Right lobe of liver (tissue), 6 donors: ENCODE data around the gene CDX4. TPM values are rescaled to one million over a fixed set of nuclear protein-coding genes. Genes with fewer than 3 reads are reported as not detected.
A peak's percentile ranks its signal among the peaks of the same experiment; 100 is the strongest.

Experiments
- ATAC-seq, 4 donors: fragments of 200-7000 bp; cut with Tn5 transposase; one replicate each; pipeline ENCODE4 v1.9.1; 2020; ENCODE audit warnings: mild to moderate bottlenecking in 4 of 4, moderate library complexity in 4 of 4
- DNase-seq, 3 donors: peaks; one replicate each; pipeline ENCODE4 v3.0.0-alpha.2; 2020
- H3K27ac ChIP-seq, 3 donors: fragments of 200-600 bp; one replicate each; pipeline ENCODE4 v1.8.0; 2022
- H3K27me3 ChIP-seq, 2 donors: fragments of 200-600 bp; one replicate each; pipeline ENCODE4 v1.8.0; 2022
- H3K36me3 ChIP-seq, 4 donors: fragments of 200-600 bp; sonication (generic) in 1 of 4; one replicate each; pipeline versions ENCODE4 v1.5.1 to v1.8.0; 2017 to 2022; ENCODE audit warnings: control low read depth in 1 of 4
- H3K4me1 ChIP-seq, 4 donors: fragments of 200-600 bp; sonication (generic) in 1 of 4; one replicate each; pipeline versions ENCODE4 v1.5.1 to v1.8.0; 2017 to 2022; ENCODE audit warnings: control low read depth in 1 of 4
- H3K4me3 ChIP-seq, 3 donors: fragments of 200-600 bp; one replicate each; pipeline ENCODE4 v1.8.0; 2022
- H3K9me3 ChIP-seq, 4 donors: fragments of 200-600 bp; sonication (generic) in 1 of 4; one replicate each; pipeline versions ENCODE4 v1.5.1 to v1.8.0; 2017 to 2022; ENCODE audit warnings: control low read depth in 1 of 4
- CTCF ChIP-seq, 4 donors: fragments of 200-600 bp in 3 of 4; fragments of 450-650 bp in 1 of 4; IDR thresholded peaks; one replicate each; pipeline versions ENCODE4 v1.5.1 to v1.8.0; 2016 to 2022; ENCODE audit warnings: antibody characterized with exemption in 4 of 4, mild to moderate bottlenecking in 2 of 4
- POLR2A ChIP-seq: fragments of 450-650 bp; IDR thresholded peaks from one replicate; pipeline ENCODE4 v1.6.1; 2017; ENCODE audit warnings: antibody characterized with exemption, mild to moderate bottlenecking
- WGBS: methylation state at CpG from one replicate; pipeline ENCODE4 v1.1.6; 2018; ENCODE audit warnings: low coverage, low lambda C conversion rate; ENCODE audit not compliant: insufficient coverage; ENCODE audit errors: missing lambda C conversion rate; 5-methylcytosine and 5-hydroxymethylcytosine counted together
- intact Hi-C, 2 donors: fragments of 100-400 bp; cut with DNase I; formaldehyde crosslinking; loops; one replicate each; pipeline versions ENCODE4 v1.11.2 to v1.14.1; 2022
- total RNA-seq, 6 experiments: library from RNA; depleted of rRNA in 2 of 6; stranded (reverse); fragments of >200 nt in 2 of 6; fragmentation: NEBNext Ultra II Directional in 3 of 6; extraction: Animal tissue kit (Norgen Biotek cat#: 25700) in 3 of 6; gene quantifications; one replicate each; pipeline versions ENCODE4 v1.1.0 to v1.2.4, GENCODE V29; 2016 to 2023
- donor health status: DM: no; HTN: yes; CAD: no.
- donor health status: DM: no; HTN: no; CAD: no.
- donor health status: DM: no; HTN: no; CAD: no.
- donor health status: DM: no; HTN: yes; CAD: no.
- donor health status: DM: no; HTN: yes; CAD: no.

The CDX4 gene
- total RNA-seq, 6 experiments from 2014 or later = not detected

DNA sequence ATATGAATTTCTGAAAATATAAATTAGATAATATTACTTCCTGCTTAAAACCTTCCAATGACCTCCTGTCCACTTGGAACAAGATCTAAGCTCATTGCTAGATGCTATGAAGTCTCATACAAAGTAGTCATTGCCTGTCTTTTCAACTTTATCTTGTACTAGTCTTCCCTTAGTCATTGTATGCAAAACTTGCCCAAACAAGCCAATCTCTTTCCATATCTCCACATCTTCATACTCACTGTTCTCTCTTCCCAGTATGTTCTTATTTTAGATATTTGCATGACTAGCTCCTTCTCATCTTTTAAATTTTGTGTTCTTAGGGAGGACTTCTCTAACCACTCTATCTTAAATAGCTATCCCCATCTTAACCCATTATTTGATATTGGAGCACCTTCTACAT, 33.9 kb upstream of the CDX4 start:
- no peak overlapping the region for H3K27ac ChIP-seq
- no peaks in the 10 kb centered on the region for H3K27me3 ChIP-seq
- no peaks in the 10 kb centered on the region for H3K4me1 ChIP-seq
- intact Hi-C loops = no loop called here
- H3K4me3 ChIP-seq = no peak overlapping the region
- no peak for ATAC-seq
- no peaks in the 10 kb centered on the region for H3K9me3 ChIP-seq
- no peak for DNase-seq
- H3K36me3 ChIP-seq = no peaks in the 10 kb centered on the region
- TF ChIP-seq POLR2A (no peak), CTCF (IDR thresholded peaks at IDR 0.05) (no peak)

DNA sequence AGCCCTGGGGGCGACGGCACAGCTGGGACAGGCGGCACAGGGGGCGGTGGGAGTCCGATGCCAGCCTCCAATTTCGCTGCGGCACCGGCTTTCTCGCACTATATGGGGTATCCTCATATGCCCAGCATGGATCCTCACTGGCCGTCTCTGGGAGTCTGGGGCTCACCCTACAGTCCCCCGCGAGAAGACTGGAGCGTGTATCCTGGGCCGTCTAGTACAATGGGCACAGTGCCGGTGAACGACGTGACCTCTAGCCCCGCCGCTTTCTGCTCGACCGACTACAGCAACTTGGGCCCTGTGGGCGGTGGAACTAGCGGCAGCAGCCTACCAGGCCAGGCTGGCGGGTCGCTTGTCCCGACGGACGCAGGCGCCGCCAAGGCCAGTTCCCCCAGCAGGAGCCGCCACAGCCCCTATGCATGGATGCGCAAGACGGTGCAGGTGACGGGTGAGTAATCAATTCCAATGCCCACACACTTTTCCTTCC, 500 bp downstream of the CDX4 start:
- Histone ChIP-seq H3K4me1 (no peaks in the 10 kb centered on the region), H3K27me3 (peaks cover 0 to 18% of the 10 kb centered on the region in 2 donors), H3K9me3 (no peaks in the 10 kb centered on the region), H3K36me3 (no peaks in the 10 kb centered on the region), H3K4me3 (no peak overlapping the region), H3K27ac (no peak overlapping the region)
- DNase-seq (peak in 1 of 3 donors; percentile 45), ATAC-seq (no peak)
- intact Hi-C loops = no loop called here
- TF ChIP-seq CTCF (IDR thresholded peaks at IDR 0.05) = no peak
- TF ChIP-seq POLR2A = no peak
- WGBS = 35% methylated on average over 8 of the region's 34 CpGs

DNA sequence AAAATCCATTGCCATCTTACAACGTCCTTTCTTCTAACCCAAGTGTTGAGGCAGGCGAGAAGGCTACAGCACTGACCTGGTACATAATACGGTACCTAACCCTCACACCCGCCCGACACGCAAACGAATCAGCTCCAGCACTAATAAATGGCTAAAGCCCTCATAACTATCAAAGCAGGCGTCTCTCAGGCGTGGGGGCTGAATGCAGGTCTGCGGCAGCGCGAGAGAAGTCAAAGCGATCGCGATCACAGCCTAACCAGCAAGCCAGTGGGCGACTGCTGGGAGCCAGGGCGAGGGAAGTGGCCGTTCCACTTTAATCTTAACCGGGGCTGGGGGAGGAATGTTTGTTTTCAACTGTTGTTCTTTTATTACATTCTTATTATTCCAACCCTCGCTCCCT, 1.5 kb downstream of the CDX4 start:
- ATAC-seq = no peak
- no peak for DNase-seq
- Histone ChIP-seq H3K27me3 (peaks cover 0 to 18% of the 10 kb centered on the region in 2 donors), H3K27ac (no peak overlapping the region), H3K4me3 (no peak overlapping the region), H3K36me3 (no peaks in the 10 kb centered on the region), H3K4me1 (no peaks in the 10 kb centered on the region), H3K9me3 (no peaks in the 10 kb centered on the region)
- TF ChIP-seq CTCF (IDR thresholded peaks at IDR 0.05) (no peak), POLR2A (no peak)
- 28% methylated on average over 12 of the region's 20 CpGs for WGBS
- intact Hi-C loops = no loop called here

GRCh38 chrX:73455171-73455570, 8.3 kb downstream of the CDX4 start:
- intact Hi-C loops = no loop called here
- no peak overlapping the region for H3K27ac ChIP-seq
- H3K4me3 ChIP-seq = no peak overlapping the region
- no peaks in the 10 kb centered on the region for H3K27me3 ChIP-seq
- no peaks in the 10 kb centered on the region for H3K36me3 ChIP-seq
- ATAC-seq (peak in 2 of 4 donors; percentile 68 to 71), DNase-seq (no peak)
- 0% methylated on average over 1 of the region's 1 CpG for WGBS
- TF ChIP-seq POLR2A (no peak), CTCF (IDR thresholded peaks at IDR 0.05) (no peak)
- no peaks in the 10 kb centered on the region for H3K4me1 ChIP-seq
- no peaks in the 10 kb centered on the region for H3K9me3 ChIP-seq

DNA sequence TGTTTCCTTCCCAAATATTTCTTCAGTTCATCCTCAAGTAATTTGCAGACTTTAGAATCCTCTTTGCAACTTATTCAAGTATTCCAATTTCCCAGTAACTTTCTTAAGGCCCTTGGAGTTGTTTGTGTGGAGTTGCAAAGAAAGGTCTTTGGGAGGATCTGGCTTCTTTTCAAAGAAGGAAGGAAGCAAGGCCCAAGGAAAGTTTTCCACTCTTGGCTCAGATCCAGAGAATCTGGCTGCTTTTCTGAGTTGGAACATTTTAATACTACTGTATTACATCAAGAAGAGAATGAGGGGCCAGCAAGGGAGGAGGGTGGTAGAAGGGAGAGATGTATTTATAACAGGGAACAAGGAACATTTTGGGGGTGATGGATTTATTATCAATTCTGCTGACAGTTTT, 10.5 kb downstream of the CDX4 start:
- no peaks in the 10 kb centered on the region for H3K27me3 ChIP-seq
- H3K4me1 ChIP-seq = no peaks in the 10 kb centered on the region
- ATAC-seq (no peak), DNase-seq (no peak)
- intact Hi-C loops = no loop called here
- no peaks in the 10 kb centered on the region for H3K36me3 ChIP-seq
- H3K27ac ChIP-seq = no peak overlapping the region
- no peaks in the 10 kb centered on the region for H3K9me3 ChIP-seq
- TF ChIP-seq POLR2A (no peak), CTCF (IDR thresholded peaks at IDR 0.05) (no peak)
- H3K4me3 ChIP-seq = no peak overlapping the region
